IMR-90 (cell line): ENCODE data around the gene NEDD4L. TPM values are rescaled to one million over a fixed set of nuclear protein-coding genes. Genes with fewer than 3 reads are reported as not detected.

ENCODE experiments used
- ATAC-seq: fragments of 200-7000 bp; cut with Tn5 transposase; 2 replicates; pipeline ENCODE4 v1.9.1; 2020; ENCODE audit warnings: low read depth, mild to moderate bottlenecking, moderate library complexity
- BruUV-seq: library from RNA; stranded (reverse); fragments of 400-500 nt; replicated peaks from 2 replicates; lab custom pipeline; 2021; lab: Mats Ljungman, UMichigan
- CTCF ChIA-PET: fragments of 300-600 bp; formaldehyde crosslinking; extraction: SDS; loops from one replicate; lab custom pipeline; 2021; ENCODE audit warnings: antibody characterized with exemption; lab: Yijun Ruan, JAX
- POLR2A ChIA-PET: fragments of 300-600 bp; sonication (Branson Sonifier 250); formaldehyde crosslinking; loops from one replicate; lab custom pipeline; 2022; ENCODE audit warnings: antibody characterized with exemption; ENCODE audit not compliant: unreplicated experiment; lab: Charles Lee
- DNase-seq: peaks from one replicate; pipeline ENCODE4 v3.0.0; 2013
- H2AFZ ChIP-seq: replicated peaks from 2 replicates; pipeline ENCODE3; 2013; ENCODE audit warnings: low read length, mild to moderate bottlenecking; ENCODE audit not compliant: poor library complexity
- H2AK5ac ChIP-seq: 2 replicates; pipeline ENCODE4 v1.6.1; 2013; ENCODE audit warnings: low read depth, low read length, inconsistent platforms
- H2AK9ac ChIP-seq: replicated peaks from 2 replicates; pipeline ENCODE3; 2013; ENCODE audit warnings: mild to moderate bottlenecking, low read depth, low read length, moderate library complexity; ENCODE audit not compliant: poor library complexity
- H2BK120ac ChIP-seq: 2 replicates; pipeline ENCODE4 v1.6.1; 2013; ENCODE audit warnings: low read depth, low read length, inconsistent platforms
- H2BK15ac ChIP-seq: 3 replicates; pipeline ENCODE4 v1.6.1; 2013; ENCODE audit warnings: low read depth, low read length, inconsistent platforms
- H2BK20ac ChIP-seq: 2 replicates; pipeline ENCODE4 v1.6.1; 2013; ENCODE audit warnings: low read depth, mild to moderate bottlenecking, inconsistent platforms, low read length, moderate library complexity
- H2BK5ac ChIP-seq: 2 replicates; pipeline ENCODE4 v1.6.1; 2013; ENCODE audit warnings: mild to moderate bottlenecking, low read depth, low read length, inconsistent platforms; ENCODE audit not compliant: poor library complexity, severe bottlenecking
- H3K14ac ChIP-seq: replicated peaks from 2 replicates; pipeline ENCODE4 v1.6.1; 2013; ENCODE audit warnings: low read depth, low read length, inconsistent platforms
- H3K18ac ChIP-seq: 2 replicates; pipeline ENCODE4 v1.6.1; 2013; ENCODE audit warnings: low read depth, low read length, control low read depth
- H3K23ac ChIP-seq: 2 replicates; pipeline ENCODE4 v1.6.1; 2013; ENCODE audit warnings: low read depth, low read length, inconsistent platforms
- H3K27ac ChIP-seq: 2 replicates; pipeline ENCODE4 v1.5.1; 2013; ENCODE audit warnings: mild to moderate bottlenecking, control low read depth, low read length; ENCODE audit not compliant: insufficient read depth
- H3K27me3 ChIP-seq: 2 replicates; pipeline ENCODE4 v1.6.1; 2013; ENCODE audit warnings: low read length; ENCODE audit not compliant: control insufficient read depth, insufficient read depth
- H3K36me3 ChIP-seq: 2 replicates; pipeline ENCODE4 v1.6.1; 2013; ENCODE audit warnings: low read length, mixed read lengths; ENCODE audit not compliant: control insufficient read depth, insufficient read depth
- H3K4ac ChIP-seq: 2 replicates; pipeline ENCODE4 v1.6.1; 2013; ENCODE audit warnings: low read depth, low read length, inconsistent platforms
- H3K4me1 ChIP-seq: 2 replicates; pipeline ENCODE4 v1.6.1; 2013; ENCODE audit warnings: low read length, mixed read lengths; ENCODE audit not compliant: control insufficient read depth, insufficient read depth
- H3K4me2 ChIP-seq: 2 replicates; pipeline ENCODE4 v1.6.1; 2013; ENCODE audit warnings: low read depth, mild to moderate bottlenecking, control low read depth, low read length, moderate library complexity
- H3K4me3 ChIP-seq: 2 replicates; pipeline ENCODE4 v1.5.1; 2013; ENCODE audit warnings: low read depth, mild to moderate bottlenecking, control low read depth, low read length, moderate library complexity; ENCODE audit not compliant: insufficient read depth
- H3K56ac ChIP-seq: 2 replicates; pipeline ENCODE4 v1.6.1; 2013; ENCODE audit warnings: low read length, inconsistent platforms; ENCODE audit not compliant: insufficient read depth; ENCODE audit errors: extremely low read depth
- H3K79me1 ChIP-seq, 2 experiments: 2 replicates each; pipeline ENCODE4 v1.6.1; 2013; ENCODE audit warnings: low read length in 2 of 2, inconsistent platforms in 1 of 2, low read depth in 1 of 2
- H3K9ac ChIP-seq: 2 replicates; pipeline ENCODE4 v1.6.1; 2013; ENCODE audit warnings: low read depth, low read length, control low read depth
- H3K9me1 ChIP-seq: 2 replicates; pipeline ENCODE4 v1.6.1; 2013; ENCODE audit warnings: low read length, inconsistent platforms; ENCODE audit not compliant: insufficient read depth
- H3K9me3 ChIP-seq: 2 replicates; pipeline ENCODE4 v1.6.1; 2013; ENCODE audit warnings: low read length; ENCODE audit not compliant: control insufficient read depth, insufficient read depth
- H4K20me1 ChIP-seq: 2 replicates; pipeline ENCODE4 v1.6.1; 2013; ENCODE audit warnings: low read length, inconsistent platforms; ENCODE audit not compliant: insufficient read depth
- H4K5ac ChIP-seq: 2 replicates; pipeline ENCODE4 v1.6.1; 2013; ENCODE audit warnings: mild to moderate bottlenecking, low read depth, low read length, control low read depth
- H4K8ac ChIP-seq, 2 experiments: 2 replicates each; pipeline ENCODE4 v1.6.1; 2013; ENCODE audit warnings: low read depth in 2 of 2, low read length in 2 of 2, control low read depth in 1 of 2, inconsistent platforms in 1 of 2
- H4K91ac ChIP-seq: 2 replicates; pipeline ENCODE4 v1.6.1; 2013; ENCODE audit warnings: low read depth, low read length, inconsistent platforms; ENCODE audit not compliant: insufficient read depth
- CHD1 ChIP-seq: IDR thresholded peaks from 2 replicates; pipeline ENCODE4 v1.6.1; 2012; ENCODE audit warnings: low read depth, low read length, improper control_type of control experiment
- MAZ ChIP-seq: IDR thresholded peaks from 2 replicates; pipeline ENCODE4 v1.6.1; 2012; ENCODE audit warnings: low read depth, mild to moderate bottlenecking, low read length, improper control_type of control experiment, moderate library complexity, borderline replicate concordance
- RAD21 ChIP-seq: IDR thresholded peaks from 2 replicates; pipeline ENCODE4 v1.6.1; 2012; ENCODE audit warnings: low read length, improper control_type of control experiment
- SMC3 ChIP-seq: fragments of 150-350 bp; IDR thresholded peaks from 2 replicates; pipeline ENCODE4 v1.6.1; 2016; ENCODE audit warnings: low read depth, mild to moderate bottlenecking, antibody characterized with exemption, low read length, moderate library complexity
- WGBS, 2 experiments: methylation state at CpG; one replicate each; pipeline versions ENCODE4 v1.1.5 to v1.1.7; 2013; ENCODE audit warnings: missing lambda C conversion rate in 2 of 2; ENCODE audit not compliant: insufficient read length in 1 of 2; ENCODE audit errors: extremely low coverage in 2 of 2; 5-methylcytosine and 5-hydroxymethylcytosine counted together
- dilution Hi-C: fragments of 300-500 bp; cut with HindIII; formaldehyde crosslinking; loops from one replicate; pipeline ENCODE4 v1.14.3; 2018; ENCODE audit warnings: low sequenced_read_pairs; ENCODE audit not compliant: unreplicated experiment
- in situ Hi-C: fragments of 300-500 bp; cut with MboI; formaldehyde crosslinking; loops from 3 replicates; pipeline ENCODE4 v1.14.3; 2019; ENCODE audit warnings: low sequenced_read_pairs, inconsistent platforms, mixed read lengths
- intact Hi-C: fragments of 100-400 bp; cut with micrococcal nuclease; formaldehyde crosslinking; loops from 2 replicates; pipeline ENCODE4 v1.10.0; 2022
- polyA plus RNA-seq, 3 experiments: library from polyadenylated mRNA; depleted of rRNA; stranded (reverse); fragments of >200 nt; gene quantifications; 2 replicates each; pipeline ENCODE4 v1.2.3, GENCODE V29; 2012; ENCODE audit warnings: low replicate concordance in 1 of 3
- total RNA-seq: library from RNA; depleted of rRNA; stranded (reverse); fragments of >200 nt; gene quantifications from 2 replicates; pipeline ENCODE4 v1.2.3, GENCODE V29; 2012

The NEDD4L gene
- total and polyA plus RNA-seq, 2 of the 4 experiments (the other 2 are of a cell fraction): 10.0 to 10.9 TPM

DNA sequence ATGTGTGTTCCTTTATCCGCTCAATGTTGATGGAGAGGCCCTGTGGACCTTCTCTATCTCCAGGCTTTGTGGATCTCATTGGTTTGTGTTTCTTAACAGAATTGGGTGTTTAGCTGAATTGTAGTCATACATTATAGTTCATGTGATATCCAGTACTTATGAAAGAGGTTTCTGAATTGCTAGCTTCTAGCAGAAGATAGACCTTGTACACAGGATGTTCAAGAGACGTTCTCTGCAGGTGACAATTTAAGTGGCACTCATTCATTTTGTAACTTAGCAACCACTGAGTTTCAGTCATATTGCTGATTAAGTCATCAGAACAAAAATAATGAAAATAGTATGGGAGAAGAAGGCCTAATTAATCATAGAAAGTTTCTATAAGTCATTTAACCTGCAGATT, 305.6 kb downstream of the NEDD4L start:
- in situ Hi-C loops: no loop called here
- ChIA-PET CTCF (interaction anchor here (0.6 to 1.5 kb wide), 2 partner anchors 10 to 193 kb away, joined by 3 to 6 read pairs; no protein-coding TSS in a partner anchor), POLR2A (no interaction called here)
- Histone ChIP-seq H3K27ac (no peak overlapping the region), H2AK9ac (no peak overlapping the region), H2BK20ac (no peak overlapping the region), H3K27me3 (no peaks in the 10 kb centered on the region), H3K56ac (no peak overlapping the region), H3K79me1 (no peaks in the 10 kb centered on the region), H4K5ac (no peak overlapping the region), H3K4me1 (no peaks in the 10 kb centered on the region), H3K9me3 (no peaks in the 10 kb centered on the region), H2AFZ (no peak overlapping the region), H2AK5ac (no peak overlapping the region), H3K9ac (no peak overlapping the region), H3K36me3 (no peaks in the 10 kb centered on the region; the same call in 1 of the 2 replicates), H3K14ac (no peak overlapping the region), H4K91ac (no peak overlapping the region), H3K18ac (no peak overlapping the region), H2BK15ac (no peak overlapping the region), H3K4ac (no peak overlapping the region), H2BK120ac (no peak overlapping the region), H3K4me3 (no peak overlapping the region), H3K4me2 (no peak overlapping the region), H3K23ac (no peak overlapping the region), H4K20me1 (no peaks in the 10 kb centered on the region), H2BK5ac (no peak overlapping the region), H3K9me1 (peaks cover 2% of the 10 kb centered on the region; the same call in 1 of the 2 replicates), H4K8ac (no peak overlapping the region)
- BruUV-seq: no TSS peak
- DNase-seq: no peak
- dilution Hi-C loops: no loop called here
- no CpG with 5 or more reads among the region's 2 CpGs for WGBS, 2 experiments
- intact Hi-C loops: no loop called here
- ATAC-seq: no peak
- TF ChIP-seq SMC3 (no peak), RAD21 (no peak), CHD1 (no peak), MAZ (no peak)
